ENCODE data around the gene PFN1. TPM values are rescaled to one million over a fixed set of nuclear protein-coding genes. Genes with fewer than 3 reads are reported as not detected.

PFN1 gene
- total and polyA plus RNA-seq, 10 of the 15 experiments (the other 5 are each of a cell fraction or from before 2014, with no cell fraction given) = 154 to 3,892 (median 1,918) TPM

DNA sequence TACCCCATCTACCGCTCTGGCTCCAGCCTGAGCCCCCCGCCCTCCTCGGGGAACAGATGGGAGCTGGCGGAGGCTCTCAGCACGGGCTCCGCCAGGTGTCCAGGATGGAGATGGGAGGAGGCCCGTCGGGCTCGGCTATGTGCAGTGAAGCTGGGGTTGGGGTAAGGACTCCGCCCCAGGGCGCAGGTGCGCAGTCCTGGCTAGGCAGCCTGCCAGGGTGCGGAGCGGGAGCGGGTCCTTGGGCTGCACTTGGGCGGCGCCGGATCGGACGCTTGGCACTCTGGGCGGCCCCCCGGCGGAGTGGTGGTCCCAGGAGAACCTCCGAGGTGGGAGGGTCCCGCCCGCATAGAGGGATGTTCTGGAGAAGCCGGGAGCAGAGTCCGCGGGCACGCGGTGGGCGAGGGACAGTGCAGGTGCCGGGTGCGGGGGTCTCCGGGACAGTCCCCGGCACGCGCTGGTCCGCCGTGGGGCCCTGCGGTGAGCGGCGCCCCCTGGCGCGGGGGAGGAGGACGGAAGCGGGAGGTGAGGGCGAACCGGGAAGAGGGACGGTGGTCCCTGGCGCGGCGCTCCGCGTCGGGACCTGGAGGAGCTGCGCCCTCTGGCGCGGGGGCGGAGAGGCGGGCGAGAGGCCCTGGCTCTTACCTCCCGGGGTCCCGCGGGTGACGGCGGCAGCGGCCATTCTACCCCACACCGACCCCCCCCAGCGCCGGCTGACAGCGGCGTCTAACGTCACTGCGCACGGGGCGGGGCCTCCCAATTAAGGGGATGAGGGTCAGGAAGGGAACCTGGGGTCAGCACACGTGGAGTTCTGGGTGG is 38.8 kb upstream of the PFN1 start, which contains the start of gene CAMTA2 (continued):
- no peak; the same call in 1 of the 2 replicates for TF ChIP-seq ZNF217 (IDR thresholded peaks at IDR 0.05)
- TF ChIP-seq TCF12 (IDR thresholded peaks at IDR 0.05; ENCODE audit: low read depth, low read length) = no peak
- TF ChIP-seq YBX1 (IDR thresholded peaks at IDR 0.05) = no peak
- no peak for TF ChIP-seq NFYB (IDR thresholded peaks at IDR 0.05; ENCODE audit: insufficient read depth, low read depth, low read length)
- TF ChIP-seq BACH1 (IDR thresholded peaks at IDR 0.05; ENCODE audit: borderline replicate concordance) = peak; percentile 67
- 0 out of 4 replicates have a peak, but pooled peaks have one; percentile 9 to 14 for TF ChIP-seq IKZF2 (IDR thresholded peaks at IDR 0.05)
- TF ChIP-seq TAF1 (IDR thresholded peaks at IDR 0.05; ENCODE audit: borderline replicate concordance, low read depth, low read length) = peak; percentile 62; the same call in 1 of the 2 replicates
- no peak for TF ChIP-seq PAX5 (IDR thresholded peaks at IDR 0.05; ENCODE audit: borderline replicate concordance, low read depth, low read length)
- peak; percentile 23; the same call in 1 of the 2 replicates for TF ChIP-seq SMC3 (IDR thresholded peaks at IDR 0.05; ENCODE audit: borderline replicate concordance, low read length)
- no peak; the same call in 1 of the 2 replicates for TF ChIP-seq PML (IDR thresholded peaks at IDR 0.05; ENCODE audit: low read length)
- TF ChIP-seq, protein P1, sequence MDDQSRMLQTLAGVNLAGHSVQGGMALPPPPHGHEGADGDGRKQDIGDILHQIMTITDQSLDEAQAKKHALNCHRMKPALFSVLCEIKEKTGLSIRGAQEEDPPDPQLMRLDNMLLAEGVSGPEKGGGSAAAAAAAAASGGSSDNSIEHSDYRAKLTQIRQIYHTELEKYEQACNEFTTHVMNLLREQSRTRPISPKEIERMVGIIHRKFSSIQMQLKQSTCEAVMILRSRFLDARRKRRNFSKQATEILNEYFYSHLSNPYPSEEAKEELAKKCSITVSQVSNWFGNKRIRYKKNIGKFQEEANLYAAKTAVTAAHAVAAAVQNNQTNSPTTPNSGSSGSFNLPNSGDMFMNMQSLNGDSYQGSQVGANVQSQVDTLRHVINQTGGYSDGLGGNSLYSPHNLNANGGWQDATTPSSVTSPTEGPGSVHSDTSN (IDR thresholded peaks at IDR 0.05; ENCODE audit: insufficient replicate concordance, low read depth, low read length) = peak; percentile 6
- TF ChIP-seq RB1 (IDR thresholded peaks at IDR 0.05; ENCODE audit: borderline replicate concordance) = peak; percentile 88; the same call in 1 of the 2 replicates
- peak; percentile 48 for TF ChIP-seq KLF5 (IDR thresholded peaks at IDR 0.05; ENCODE audit: partially characterized antibody)
- TF ChIP-seq, protein P2, sequence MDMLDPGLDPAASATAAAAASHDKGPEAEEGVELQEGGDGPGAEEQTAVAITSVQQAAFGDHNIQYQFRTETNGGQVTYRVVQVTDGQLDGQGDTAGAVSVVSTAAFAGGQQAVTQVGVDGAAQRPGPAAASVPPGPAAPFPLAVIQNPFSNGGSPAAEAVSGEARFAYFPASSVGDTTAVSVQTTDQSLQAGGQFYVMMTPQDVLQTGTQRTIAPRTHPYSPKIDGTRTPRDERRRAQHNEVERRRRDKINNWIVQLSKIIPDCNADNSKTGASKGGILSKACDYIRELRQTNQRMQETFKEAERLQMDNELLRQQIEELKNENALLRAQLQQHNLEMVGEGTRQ (IDR thresholded peaks at IDR 0.05; ENCODE audit: borderline replicate concordance, low read depth, low read length) = no peak
- peak; percentile 94 for TF ChIP-seq YY1 (IDR thresholded peaks at IDR 0.05; ENCODE audit: low read depth, low read length)
- no peak for TF ChIP-seq ETV6 (conservative IDR thresholded peaks at IDR 0.05 in 1 of 2, IDR thresholded peaks at IDR 0.05 in 1 of 2; ENCODE audit: borderline replicate concordance in 1 of 2, low read depth in 1 of 2)
- no peak for TF ChIP-seq SREBF2 (IDR thresholded peaks at IDR 0.05; ENCODE audit: low read length)
- TF ChIP-seq TCF7 (IDR thresholded peaks at IDR 0.05; ENCODE audit: borderline replicate concordance) = no peak
- TF ChIP-seq ESRRA (IDR thresholded peaks at IDR 0.05; ENCODE audit: low read length) = 0 out of 2 replicates have a peak, but pooled peaks have one; percentile 48
- TF ChIP-seq NR2C2 (IDR thresholded peaks at IDR 0.05; ENCODE audit: borderline replicate concordance, control insufficient read depth, insufficient read length, low read depth) = no peak
- TF ChIP-seq HDAC2 (IDR thresholded peaks at IDR 0.05) = no peak
- TF ChIP-seq STAT3 (IDR thresholded peaks at IDR 0.05; ENCODE audit: low read depth, low read length) = no peak
- TF ChIP-seq ZSCAN29 (IDR thresholded peaks at IDR 0.05) = no peak
- no peak for TF ChIP-seq EP300 (IDR thresholded peaks at IDR 0.05; ENCODE audit: borderline replicate concordance in 1 of 2, control insufficient read depth in 1 of 2, low read depth in 2 of 2, low read length in 2 of 2)
- no peak for TF ChIP-seq FOS (IDR thresholded peaks at IDR 0.05; ENCODE audit: borderline replicate concordance, extremely low read depth, insufficient read length)
- TF ChIP-seq MXI1 (IDR thresholded peaks at IDR 0.05; ENCODE audit: low read depth, low read length) = peak; percentile 92
- 0 out of 2 replicates have a peak, but pooled peaks have one; percentile 42 for TF ChIP-seq SREBF1 (IDR thresholded peaks at IDR 0.05; ENCODE audit: low read length)
- TF ChIP-seq SP1 (IDR thresholded peaks at IDR 0.05; ENCODE audit: low read depth, low read length) = peak; percentile 22
- no peak for TF ChIP-seq CHD4 (IDR thresholded peaks at IDR 0.05)
- no peak for TF ChIP-seq EZH2 (IDR thresholded peaks at IDR 0.05; ENCODE audit: borderline replicate concordance, control insufficient read depth, low read depth, low read length)
- peak; percentile 46; the same call in 1 of the 2 replicates for TF ChIP-seq SIN3A (IDR thresholded peaks at IDR 0.05; ENCODE audit: low read depth, low read length)
- peak; percentile 65 for TF ChIP-seq LARP7 (IDR thresholded peaks at IDR 0.05)

All from GM12878 (cell line).